ENCODE measurements around the gene PDE7B.

DNA sequence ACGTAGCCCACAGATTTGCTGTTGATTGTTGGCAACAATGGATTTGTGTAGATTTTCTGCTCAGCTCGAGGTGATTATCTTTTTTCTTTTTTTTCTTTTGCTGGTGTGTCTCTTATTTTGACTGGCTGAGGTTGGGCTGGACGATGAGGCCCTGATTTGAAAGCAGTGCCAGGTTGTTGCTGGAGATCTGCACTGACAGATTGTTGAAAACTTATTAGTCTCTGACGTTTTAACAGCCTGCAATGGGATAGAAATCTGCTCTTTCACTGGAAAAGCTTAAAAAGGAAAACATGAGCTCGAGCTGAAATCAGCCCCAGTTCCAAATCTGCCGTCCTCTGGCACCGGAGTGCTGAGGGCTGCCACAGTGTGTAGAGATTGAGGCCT is 87.7 kb downstream of the PDE7B start:
- no peak for TF ChIP-seq EZH2 (IDR thresholded peaks at IDR 0.05; ENCODE audit: borderline replicate concordance, low read depth, low read length, poor library complexity, severe bottlenecking)
- TF ChIP-seq, protein P1, sequence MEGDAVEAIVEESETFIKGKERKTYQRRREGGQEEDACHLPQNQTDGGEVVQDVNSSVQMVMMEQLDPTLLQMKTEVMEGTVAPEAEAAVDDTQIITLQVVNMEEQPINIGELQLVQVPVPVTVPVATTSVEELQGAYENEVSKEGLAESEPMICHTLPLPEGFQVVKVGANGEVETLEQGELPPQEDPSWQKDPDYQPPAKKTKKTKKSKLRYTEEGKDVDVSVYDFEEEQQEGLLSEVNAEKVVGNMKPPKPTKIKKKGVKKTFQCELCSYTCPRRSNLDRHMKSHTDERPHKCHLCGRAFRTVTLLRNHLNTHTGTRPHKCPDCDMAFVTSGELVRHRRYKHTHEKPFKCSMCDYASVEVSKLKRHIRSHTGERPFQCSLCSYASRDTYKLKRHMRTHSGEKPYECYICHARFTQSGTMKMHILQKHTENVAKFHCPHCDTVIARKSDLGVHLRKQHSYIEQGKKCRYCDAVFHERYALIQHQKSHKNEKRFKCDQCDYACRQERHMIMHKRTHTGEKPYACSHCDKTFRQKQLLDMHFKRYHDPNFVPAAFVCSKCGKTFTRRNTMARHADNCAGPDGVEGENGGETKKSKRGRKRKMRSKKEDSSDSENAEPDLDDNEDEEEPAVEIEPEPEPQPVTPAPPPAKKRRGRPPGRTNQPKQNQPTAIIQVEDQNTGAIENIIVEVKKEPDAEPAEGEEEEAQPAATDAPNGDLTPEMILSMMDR (conservative IDR thresholded peaks at IDR 0.05; ENCODE audit: low read depth, low read length): no peak

Data from A673 (cell line).